ENCODE results near the gene LASP1. TPM values are rescaled to one million over a fixed set of nuclear protein-coding genes. Genes with fewer than 3 reads are reported as not detected.

The LASP1 gene
- polyA plus RNA-seq, 1 donor from 2014 or later: 56.3 TPM

Small RNA genes lying within 50 kb of the gene (small RNA-seq; reads per million reads assigned to genes)
- gene MIR4727 (0 reads per million in 3 experiments), gene MIR6779 (0 to 0.89 (median 0) reads per million in 3 experiments), gene SNORA21 (0 reads per million in 3 experiments), gene SNORA21B (0 reads per million in 3 experiments)

Other genes starting within 250 kb of the LASP1 start
- gene EPOP, start 195.1 kb upstream of the LASP1 start, polyA plus RNA-seq: 1.1 and 1.5 TPM in 2 replicates
- 19.7 and 26.0 TPM in 2 replicates for gene MLLT6, start 164.8 kb upstream of the LASP1 start, polyA plus RNA-seq
- gene CISD3, start 139.7 kb upstream of the LASP1 start, polyA plus RNA-seq: 0.48 and 1.2 TPM in 2 replicates
- gene PCGF2, start 121.7 kb upstream of the LASP1 start, polyA plus RNA-seq: 10.7 and 11.7 TPM in 2 replicates
- 300 and 338 TPM in 2 replicates for gene PSMB3, start 117.3 kb upstream of the LASP1 start, polyA plus RNA-seq
- gene PIP4K2B, start 70.5 kb upstream of the LASP1 start, polyA plus RNA-seq: 164 and 187 TPM in 2 replicates
- 15.4 and 18.4 TPM in 2 replicates for gene CWC25, start 44.7 kb upstream of the LASP1 start, polyA plus RNA-seq
- gene RPL23, start 16.3 kb upstream of the LASP1 start, polyA plus RNA-seq: 1,212 and 1,333 TPM in 2 replicates
- gene FBXO47, start 97.3 kb downstream of the LASP1 start, polyA plus RNA-seq: not detected in 2 replicates

Measured in neural cell (in vitro differentiated cells).